PFSK-1 (cell line): ENCODE measurements around the gene TAF8.

Experiments
- FOXP2 ChIP-seq: optimal IDR thresholded peaks from 2 replicates; pipeline ENCODE3; 2011; ENCODE audit warnings: borderline replicate concordance, control low read depth, inconsistent platforms; ENCODE audit not compliant: insufficient read depth; ENCODE audit errors: extremely low read length, extremely low read depth
- POLR2AphosphoS5 ChIP-seq: IDR thresholded peaks from 2 replicates; pipeline ENCODE4 v1.6.1; 2012; ENCODE audit warnings: low read depth, mild to moderate bottlenecking, control low read depth, low read length, moderate library complexity
- REST ChIP-seq, 2 experiments: IDR thresholded peaks; 2 replicates each; pipeline versions ENCODE4 v1.6.1 to v1.8.0; 2011 to 2012; ENCODE audit warnings: low read depth in 2 of 2, low read length in 2 of 2, control low read depth in 1 of 2, inconsistent platforms in 1 of 2, mild to moderate bottlenecking in 1 of 2, moderate library complexity in 1 of 2; ENCODE audit not compliant: insufficient read depth in 1 of 2
- SIN3A ChIP-seq: IDR thresholded peaks from 2 replicates; pipeline ENCODE4 v1.6.1; 2012; ENCODE audit warnings: mild to moderate bottlenecking, low read length, moderate library complexity, borderline replicate concordance; ENCODE audit not compliant: insufficient read depth
- TAF1 ChIP-seq: IDR thresholded peaks from 2 replicates; pipeline ENCODE4 v1.6.1; 2012; ENCODE audit warnings: low read length, control low read depth, borderline replicate concordance; ENCODE audit not compliant: insufficient read depth

TAF8 gene

DNA sequence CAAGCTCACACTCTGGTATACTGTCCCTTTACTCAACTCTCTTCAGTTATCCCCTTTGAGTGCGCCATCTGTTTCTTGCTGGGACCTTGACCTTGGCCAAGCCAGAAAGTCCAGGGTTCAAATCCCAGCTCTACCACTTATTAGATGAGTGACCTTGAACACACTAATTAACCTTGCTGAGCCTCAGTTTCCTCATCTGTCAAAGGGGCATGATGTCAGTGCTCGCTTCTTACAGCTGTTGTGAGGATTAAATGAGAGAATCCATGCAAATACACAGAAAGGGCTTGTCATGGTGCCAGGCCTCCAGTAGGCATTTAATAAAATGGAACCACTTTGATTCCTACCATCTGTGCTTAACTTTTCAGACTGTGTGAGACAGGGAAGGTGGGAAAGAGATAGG lies 57.7 kb downstream of the TAF8 start:
- TF ChIP-seq TAF1 = no peak
- TF ChIP-seq SIN3A = no peak
- no peak for TF ChIP-seq FOXP2
- TF ChIP-seq POLR2AphosphoS5 = no peak
- TF ChIP-seq REST (IDR thresholded peaks at IDR 0.05; ENCODE audit: insufficient read depth in 1 of 2, low read depth in 2 of 2, low read length in 2 of 2) = no peak

DNA sequence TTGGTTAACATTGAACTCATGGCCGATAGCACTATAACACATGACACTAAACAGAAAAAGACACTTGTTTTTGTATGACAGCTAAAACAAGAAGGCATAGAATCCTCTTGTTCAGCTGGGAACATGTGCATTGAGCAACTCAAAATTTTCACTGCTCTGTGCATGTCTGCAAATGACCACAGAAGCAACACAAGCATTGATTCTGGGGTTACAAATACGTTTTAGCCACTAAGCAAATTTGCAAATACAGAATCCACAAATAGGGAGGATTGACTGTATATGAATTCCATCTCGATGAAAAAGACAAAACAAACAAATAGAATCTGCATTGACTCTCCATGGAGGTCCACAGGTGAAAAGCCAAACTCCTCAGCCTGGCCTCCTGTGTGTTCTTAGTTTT lies 60.4 kb downstream of the TAF8 start:
- TF ChIP-seq POLR2AphosphoS5 (no peak), FOXP2 (no peak), TAF1 (no peak), REST (IDR thresholded peaks at IDR 0.05; ENCODE audit: insufficient read depth in 1 of 2, low read depth in 2 of 2, low read length in 2 of 2) (no peak), SIN3A (no peak)

DNA sequence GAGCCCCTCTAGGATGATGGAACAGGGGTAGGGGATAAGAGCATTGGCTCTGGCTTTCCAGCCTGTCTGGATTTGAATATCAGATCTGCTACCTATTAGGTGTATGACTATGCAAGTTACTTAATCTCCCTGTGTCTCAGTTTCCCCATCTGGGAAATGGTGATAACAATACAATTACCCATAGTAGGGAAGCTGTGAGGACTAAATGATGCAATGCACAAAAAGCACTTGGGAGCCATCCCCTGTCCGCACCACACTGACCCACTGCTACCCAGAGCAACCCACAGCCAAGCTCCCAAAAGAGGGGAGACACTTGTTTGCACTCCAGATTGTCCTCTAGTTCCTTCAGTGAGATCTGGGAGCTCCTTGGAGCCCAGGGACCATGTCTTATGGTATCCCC lies 62.0 kb downstream of the TAF8 start:
- TF ChIP-seq TAF1 (no peak), POLR2AphosphoS5 (no peak), FOXP2 (no peak), SIN3A (no peak), REST (IDR thresholded peaks at IDR 0.05; ENCODE audit: insufficient read depth in 1 of 2, low read depth in 2 of 2, low read length in 2 of 2) (no peak)

- TF ChIP-seq POLR2AphosphoS5 (no peak), FOXP2 (no peak), REST (IDR thresholded peaks at IDR 0.05; ENCODE audit: insufficient read depth in 1 of 2, low read depth in 2 of 2, low read length in 2 of 2) (no peak), SIN3A (no peak), TAF1 (no peak)
These were observed 63.8 kb downstream of the TAF8 start for GRCh38 chr6:42113936-42114636.
